HG03469 (cell line): ENCODE data around the gene FGF19.
"Not testable (repeated sequence)": the region's sequence is repeated elsewhere in the genome, so short reads cannot be mapped to it uniquely, and the experiment has no call there.

ENCODE experiments used
- ATAC-seq: cut with Tn5 transposase; IDR thresholded peaks from one replicate; pipeline ENCODE4 v1.9.1; 2021; ENCODE audit warnings: mild to moderate bottlenecking, moderate library complexity, moderate number of reproducible peaks; ENCODE audit not compliant: unreplicated experiment

The FGF19 gene

DNA sequence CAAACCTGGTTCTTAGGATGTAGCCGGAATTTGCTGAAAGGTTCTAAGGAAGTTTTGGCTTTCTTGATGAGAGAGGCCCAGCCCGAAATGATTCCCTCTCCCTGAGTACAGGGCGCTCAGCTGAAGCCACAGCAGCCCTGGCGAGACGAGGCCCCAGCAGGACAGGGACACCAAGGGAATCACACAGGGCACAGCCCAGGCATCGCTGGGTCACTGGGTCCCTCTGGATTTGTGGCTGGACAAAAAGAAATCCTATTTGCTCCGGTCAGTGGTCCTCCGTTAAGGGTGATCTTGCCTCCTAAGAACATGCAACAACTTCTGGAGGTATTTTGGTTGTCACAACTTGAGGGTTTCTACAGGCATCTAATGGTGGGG is 6.4 kb downstream of the FGF19 start:
- ATAC-seq = no peak

DNA sequence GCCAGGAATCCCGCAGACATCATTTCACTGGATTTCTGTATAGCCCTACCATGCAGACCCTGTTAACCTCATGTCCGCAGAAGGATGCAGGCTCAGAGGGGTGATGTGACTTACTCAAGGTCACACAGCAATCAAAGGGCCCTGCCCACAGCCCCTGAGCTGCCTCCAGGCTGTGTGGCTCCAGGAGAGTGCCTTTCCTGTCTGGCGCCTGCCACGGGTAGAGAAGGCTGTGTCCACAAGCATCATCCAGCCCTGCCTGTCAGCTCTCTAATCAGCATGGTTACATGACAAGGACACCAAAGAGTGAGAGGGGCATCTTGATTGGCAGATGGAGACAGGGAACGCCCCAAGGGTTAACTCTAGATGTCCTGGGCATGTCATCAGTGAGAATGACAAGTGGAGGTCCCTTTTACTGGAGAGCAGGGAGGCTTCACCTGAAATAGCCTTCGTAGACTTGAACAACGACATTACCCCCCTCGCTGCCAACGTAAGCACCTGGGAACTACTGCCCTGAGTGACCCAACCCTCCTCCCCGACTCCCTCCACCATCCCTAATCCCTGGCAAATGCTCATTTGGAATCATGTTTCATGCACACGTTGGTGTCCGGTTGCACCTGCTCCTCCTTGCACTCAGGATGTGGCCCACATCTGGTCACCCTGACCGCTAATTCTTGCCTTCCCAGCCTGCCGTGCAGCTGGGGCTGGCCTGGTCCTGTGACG is 6.9 kb downstream of the FGF19 start:
- no peak for ATAC-seq

DNA sequence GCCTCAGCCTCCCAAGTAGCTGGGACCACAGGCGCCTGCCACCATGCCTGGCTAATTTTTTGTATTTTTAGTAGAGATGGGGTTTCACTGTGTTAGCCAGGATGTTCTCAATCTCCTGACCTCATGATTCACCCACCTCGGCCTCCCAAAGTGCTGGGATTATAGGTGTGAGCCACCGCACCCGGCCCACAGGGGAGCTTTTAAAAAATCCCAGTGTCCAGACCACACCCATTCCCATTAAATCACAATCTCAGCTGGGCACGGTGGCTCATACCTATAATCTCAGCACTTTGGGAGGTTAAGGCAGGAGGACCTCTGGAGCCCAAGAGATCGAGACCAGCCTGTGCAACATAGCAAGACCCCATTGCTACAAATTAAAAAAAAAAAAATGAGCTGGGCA is 7.8 kb downstream of the FGF19 start:
- not testable (repeated sequence) for ATAC-seq

DNA sequence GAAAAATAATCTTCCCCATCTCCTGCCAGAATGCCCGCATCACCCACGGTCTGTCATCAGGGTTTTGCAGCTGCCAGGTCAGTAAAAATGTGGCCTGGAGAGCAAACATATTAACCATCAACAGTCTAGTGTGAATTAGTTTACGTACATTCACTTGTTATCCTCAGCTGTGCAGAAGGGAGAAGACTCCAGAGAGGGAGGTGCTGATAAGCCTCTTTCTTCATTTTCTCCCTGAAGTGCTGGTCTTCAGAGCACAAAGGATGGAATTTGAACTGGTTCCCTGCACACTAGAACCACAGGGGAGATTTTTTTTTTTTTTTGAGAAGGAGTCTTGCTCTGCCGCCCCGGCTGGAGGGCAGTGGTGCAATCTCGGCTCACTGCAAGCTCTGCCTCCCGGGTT is 8.2 kb downstream of the FGF19 start:
- ATAC-seq = no peak

DNA sequence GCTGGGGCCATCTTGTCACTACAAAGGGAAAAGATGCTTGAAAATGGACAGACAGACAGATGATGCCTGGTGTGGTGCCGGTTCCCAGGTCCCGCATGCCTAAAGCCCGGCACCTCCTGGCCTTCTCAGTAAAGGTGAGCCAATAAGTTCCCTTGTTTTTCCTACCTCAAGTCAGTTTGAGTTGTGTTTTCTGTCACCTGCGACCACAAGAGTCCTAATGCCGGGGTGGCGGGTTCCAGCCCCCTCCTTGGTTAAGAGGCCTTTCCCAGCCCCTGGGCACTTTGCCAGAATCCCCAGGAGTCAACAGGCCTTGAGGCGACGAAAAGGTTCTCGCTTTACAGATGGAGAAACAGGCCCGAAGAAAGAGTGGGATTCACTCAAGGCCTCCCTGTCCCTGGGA is 9.0 kb downstream of the FGF19 start:
- ATAC-seq = no peak

DNA sequence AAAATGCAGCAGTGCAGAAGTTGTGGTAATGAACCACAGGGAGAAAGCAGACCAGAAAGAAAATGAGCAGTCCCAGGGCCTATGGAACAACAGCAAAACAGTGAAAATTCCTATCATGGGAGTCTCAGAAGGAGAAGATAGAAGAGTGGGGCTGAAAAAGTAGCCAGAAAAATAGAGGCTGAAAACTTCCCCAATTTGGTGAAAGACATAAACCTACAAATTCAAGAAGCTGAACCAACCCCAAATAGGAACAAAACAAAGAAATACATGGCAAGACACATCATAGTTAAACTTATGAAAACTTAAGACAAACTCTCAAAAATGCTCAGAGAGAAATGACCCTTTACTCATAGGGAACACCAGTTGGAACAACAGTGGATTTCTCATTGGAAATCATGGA is 11.4 kb downstream of the FGF19 start:
- ATAC-seq = no peak

DNA sequence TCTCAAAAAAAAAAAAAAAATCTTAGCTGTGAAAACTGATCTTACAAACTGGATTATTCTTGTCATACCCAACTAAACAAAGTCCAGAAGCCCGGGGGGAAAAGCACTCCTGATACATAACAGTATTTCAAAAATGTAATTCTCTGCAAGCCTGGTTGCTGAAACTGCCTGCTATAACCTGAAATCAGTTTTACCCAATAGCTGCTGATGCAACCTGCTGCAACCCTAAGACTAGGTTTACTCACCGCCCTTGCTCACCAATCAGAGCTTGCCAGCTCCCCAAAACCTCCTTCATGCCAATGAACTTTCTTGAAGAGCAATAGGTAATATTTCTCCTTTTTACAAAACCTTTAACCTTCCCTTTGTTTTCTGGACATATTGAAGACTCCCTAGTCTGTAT is 12.4 kb downstream of the FGF19 start:
- no peak for ATAC-seq

DNA sequence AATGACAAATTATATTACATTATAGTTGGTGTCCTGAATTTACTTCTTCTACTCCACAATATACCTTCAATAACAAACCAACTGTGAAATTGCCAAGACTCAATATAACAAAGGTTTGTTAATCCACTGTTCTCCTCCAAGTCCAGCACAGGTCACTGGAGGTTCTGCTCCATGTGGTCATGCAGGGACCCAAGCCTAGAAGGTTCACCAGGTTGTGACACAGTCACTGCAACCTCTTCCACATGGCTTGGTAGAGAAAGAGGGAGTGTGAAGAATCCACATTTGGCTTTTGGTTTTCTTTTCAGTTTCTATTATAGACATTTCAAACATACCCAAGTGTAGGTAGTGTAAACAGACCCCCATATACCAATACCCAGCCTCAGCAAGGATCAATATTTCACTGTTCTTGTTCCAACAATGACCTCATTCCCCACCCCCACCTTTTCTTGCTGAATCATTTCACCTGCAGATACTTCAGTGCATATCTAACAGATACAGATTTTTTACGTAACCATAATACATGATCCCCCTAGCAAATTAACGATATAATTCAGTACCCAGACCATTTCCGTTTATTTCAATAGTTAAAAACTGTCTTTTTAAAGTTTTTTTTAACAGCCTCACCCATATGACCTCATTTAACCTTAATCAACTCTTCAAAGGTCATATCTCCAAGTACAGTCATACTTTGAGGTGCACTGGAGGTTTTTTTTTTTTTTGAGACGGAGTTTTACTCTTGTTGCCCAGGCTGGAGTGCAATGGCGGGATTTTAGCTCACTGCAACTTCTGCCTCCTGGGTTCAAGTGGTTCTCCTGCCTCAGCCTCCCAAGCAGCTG is 14.1 kb downstream of the FGF19 start:
- ATAC-seq = no peak

DNA sequence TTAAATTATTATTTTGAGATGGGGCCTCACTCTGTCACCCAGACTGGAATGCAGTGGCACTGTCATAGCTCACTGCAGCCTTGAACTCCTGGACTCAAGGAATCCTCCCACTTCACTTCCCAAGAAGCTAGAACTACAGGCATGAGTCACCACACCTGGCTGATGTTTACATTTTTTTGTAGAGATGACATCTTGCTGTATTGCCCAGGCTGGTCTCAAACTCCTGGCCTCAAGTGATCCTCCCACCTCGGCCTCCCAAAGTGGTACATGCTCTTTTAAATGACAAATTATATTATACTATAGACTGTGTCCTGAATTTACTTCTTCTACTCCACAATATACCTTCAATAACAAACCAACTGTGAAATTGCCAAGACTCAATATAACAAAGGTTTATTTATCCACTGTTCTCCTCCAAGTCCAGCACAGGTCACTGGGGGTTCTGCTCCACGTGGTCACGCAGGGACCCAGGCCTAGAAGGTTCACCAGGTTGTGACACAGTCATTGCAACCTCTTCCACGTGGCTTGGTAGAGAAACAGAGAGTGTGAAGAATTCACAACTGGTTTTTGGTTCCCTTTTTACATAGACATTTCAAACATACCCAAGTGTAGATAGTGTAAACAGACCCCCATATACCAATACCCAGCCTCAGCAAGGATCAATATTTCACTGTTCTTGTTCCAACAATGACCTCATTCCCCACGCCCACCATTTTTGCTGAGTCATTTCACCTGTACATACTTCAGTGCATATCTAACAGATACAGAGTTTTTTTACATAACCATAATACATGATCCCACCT is 15.7 kb downstream of the FGF19 start:
- not testable (repeated sequence) for ATAC-seq

DNA sequence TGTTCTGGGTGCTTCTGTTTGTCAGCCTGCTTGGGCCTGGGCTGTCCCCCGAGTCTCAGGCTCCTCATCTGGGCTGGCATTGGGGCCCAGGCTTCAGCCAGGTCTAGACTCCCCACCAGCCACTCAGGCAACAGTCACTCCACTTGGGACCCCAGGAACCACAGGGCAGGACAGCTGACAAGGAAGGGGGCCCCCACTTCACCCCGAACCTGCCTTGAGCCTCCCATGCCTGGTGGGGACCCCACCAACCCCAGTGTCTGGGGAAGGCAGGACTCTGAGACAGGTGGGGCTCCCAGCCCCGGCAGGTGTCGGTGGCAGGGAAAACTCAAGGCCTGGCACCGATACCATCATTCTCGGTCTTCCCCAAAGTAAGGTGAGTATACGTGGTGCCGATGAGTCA is 17.0 kb downstream of the FGF19 start:
- ATAC-seq = no peak

DNA sequence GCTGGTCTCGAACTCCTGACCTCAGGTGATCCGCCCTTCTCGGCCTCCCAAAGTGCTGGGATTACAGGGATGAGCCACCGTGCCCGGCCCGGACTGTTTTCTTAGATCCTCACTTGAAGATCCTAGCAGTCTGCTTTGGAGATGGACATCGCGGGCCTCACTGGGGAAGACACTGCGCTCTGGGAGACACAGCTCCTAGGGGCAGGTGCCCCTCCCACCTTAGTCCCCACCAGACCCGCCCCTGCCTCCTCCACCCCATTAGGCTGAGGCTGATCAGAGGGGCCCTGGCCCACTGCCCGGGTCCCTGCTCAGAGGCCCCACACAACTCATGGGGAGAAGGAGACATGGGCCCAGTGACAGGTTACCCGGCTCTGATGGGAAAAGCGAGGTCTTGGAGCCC is 17.4 kb downstream of the FGF19 start:
- ATAC-seq = no peak

DNA sequence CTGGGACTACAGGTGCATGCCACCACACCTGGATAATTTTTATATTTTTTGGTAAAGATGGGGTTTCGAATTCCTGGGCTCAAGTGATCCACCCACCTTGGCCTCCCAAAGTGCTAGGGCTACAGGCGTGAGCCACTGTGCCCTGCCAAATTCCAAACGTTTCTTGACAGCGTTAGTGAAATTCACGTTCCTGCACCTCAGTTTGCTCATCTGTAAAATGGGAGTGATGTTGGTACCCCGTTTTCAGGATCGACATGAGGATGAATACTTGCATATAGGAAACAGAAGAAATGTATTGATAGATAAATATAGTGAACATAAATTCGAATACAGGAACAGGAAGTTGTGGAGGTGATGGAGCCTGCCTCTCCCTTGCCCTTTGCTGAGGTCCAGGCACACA is 18.5 kb downstream of the FGF19 start:
- no peak for ATAC-seq

DNA sequence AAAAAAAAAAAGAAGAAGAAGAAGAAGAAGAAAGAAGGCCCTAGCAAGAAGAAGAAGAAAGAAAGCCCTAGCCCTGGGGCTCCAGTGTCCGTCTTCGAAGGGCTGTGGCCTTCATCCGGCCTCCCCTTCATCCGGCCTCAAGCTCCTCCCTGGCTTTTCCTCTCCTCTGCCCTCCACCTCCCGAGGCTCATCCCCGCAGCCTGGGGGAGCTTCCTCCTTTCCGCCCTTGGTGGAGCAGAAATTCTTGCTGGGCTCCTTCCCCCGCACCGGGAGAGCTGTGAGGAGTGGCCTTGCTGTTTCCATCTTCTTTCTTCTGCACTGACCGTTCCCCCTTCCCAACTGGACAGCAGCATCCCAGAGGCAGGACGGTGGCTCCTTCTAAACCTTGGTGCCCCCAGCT is 19.2 kb downstream of the FGF19 start:
- ATAC-seq = no peak

DNA sequence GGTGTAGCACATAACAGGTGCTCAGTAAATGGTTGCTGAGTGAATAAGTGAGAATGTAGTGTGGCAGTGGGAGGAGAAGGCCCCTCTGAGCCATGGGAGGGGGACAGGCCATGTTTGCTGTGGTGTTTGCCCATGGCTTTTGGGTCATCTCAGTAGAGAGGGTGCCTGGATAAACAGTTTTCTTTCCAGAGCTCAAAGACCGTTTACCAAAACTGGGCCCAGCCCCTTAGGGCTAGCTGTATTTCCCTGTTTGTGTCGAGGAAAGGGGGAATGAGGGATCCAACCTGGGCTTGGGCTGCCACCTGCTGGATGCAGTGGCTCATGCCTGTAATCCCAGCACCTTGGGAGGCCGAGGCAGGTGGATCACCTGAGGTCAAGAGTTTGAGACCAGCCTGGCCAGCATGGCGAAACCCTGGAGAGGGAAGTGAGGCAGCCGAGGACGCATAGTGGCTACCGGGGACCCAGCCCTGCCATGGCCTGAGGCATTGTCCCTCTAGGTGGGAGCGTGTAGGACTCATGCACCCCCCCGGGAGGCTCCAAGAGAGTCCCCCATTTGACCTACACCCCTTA is 20.0 kb downstream of the FGF19 start:
- no peak for ATAC-seq

DNA sequence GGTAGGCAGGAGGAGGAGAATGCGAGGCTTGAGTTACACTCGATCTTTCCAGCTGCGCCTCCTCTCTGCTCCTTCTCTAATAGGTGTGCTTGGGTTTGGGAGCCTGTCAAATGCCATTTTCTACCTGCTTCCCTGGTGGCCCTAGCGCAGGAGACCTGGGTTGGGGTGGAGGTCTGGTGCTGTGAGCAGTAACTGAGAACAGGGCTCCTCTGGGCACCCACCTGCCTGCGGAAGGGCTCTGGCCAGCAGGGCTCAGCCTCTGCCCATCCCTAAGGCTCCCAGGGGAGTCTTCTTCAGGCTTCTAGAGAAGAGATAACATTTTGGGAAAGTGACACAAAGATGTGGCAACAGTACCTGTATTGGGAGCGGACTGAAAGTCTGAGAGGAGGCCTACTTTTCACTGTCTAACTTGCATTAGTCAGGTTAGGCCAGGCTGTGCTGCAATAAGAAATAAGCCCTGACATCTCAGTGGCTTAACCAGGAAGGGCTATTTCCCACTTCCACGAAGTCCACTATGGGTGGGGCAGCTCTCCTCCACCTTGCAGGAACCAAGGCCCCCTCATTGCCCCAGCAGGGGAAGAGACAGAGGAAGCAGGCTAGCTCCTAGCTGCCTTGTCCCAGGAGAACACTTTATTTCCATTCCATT is 21.0 kb downstream of the FGF19 start:
- no peak for ATAC-seq

DNA sequence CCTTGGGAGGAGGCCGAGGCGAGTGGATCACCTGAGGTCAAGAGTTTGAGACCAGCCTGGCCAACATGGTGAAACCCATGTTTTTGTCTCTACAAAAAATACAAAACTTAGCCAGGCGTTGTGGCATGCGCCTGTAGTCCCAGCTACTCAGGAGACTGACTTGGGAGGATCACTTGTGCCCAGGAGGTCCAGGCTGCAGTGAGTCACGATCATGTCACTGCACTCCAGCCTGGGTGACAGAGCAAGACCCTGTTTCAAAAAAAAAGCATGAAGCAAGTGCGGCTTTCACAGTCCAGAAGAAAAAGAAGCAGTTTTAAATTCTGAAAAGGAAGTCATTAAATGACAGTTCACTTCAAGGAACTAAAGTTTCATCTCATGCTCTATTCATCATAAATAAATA is 21.6 kb downstream of the FGF19 start:
- ATAC-seq = no peak

DNA sequence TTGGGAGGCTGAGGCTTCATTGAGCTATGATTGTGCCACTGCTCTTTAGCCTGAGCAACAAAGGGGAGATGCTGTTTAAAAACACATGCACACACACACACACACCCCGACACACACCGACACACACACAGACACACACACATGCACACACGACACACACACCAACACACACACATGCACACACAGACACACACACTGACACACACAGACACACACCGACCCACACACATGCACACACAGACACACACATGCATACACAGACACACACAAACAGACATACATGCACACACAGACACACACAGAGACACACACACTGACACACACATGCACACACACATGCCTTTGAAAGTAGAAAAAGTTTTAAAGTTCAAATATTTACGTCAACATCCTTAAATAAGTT is 23.1 kb downstream of the FGF19 start:
- ATAC-seq = no peak

DNA sequence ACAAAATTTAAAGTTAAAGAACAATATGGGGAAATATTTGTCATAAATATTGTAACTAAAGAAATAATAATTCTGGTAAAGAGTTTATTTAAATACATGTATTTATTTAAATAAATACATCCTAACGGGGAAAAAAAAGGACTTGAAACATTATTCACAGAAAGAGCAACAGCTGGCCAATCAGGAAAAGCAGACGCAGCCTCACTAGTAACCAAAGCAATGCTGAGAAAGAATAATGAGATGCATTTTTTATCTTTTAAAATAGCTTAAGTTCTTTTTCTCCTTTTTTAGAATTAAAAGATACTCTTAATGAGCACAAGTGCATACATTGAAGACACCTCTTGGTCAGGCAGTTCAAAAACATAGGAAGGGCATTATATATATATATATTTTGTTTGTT is 26.1 kb downstream of the FGF19 start:
- no peak for ATAC-seq

DNA sequence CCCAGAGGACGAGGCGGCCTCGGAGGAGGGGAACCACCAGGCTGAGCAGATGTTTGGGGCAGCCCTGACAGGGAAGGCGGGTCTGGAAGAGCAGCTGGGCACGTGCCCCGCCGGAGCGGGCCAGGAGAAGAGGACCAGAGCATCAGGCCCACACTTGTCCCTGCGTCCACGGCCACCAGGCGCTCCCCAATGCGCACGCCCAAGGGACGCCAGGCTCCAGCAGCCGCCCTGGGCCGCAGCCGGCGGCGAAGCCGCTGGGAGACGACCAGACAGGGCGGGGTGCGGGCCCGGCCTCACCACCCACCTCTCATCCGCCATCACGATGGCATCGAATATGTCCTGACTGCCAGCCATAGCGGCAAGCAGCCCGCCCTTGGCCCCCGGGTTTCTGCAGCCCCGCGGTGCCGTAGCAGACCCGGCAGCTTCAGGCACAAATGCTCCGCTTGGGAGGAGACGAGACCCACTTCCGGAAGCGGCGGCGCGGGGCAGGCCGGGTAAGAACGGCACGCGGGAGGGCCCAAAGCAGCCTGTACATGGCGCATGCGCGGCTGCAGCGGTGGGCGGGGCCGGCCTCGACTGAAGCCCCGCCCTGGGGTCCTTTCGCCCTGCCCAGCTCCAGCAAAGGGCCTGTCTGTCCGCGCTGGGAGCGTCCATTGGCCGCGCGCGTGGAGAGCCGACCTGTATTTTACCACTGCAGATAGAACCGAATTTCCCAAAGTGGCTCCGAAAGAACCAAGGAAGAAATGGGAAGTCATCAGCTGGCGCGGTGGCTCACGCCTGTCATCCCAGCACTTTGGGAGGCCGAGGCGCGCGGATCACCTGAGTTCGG is 28.7 kb downstream of the FGF19 start, which contains the start of gene LTO1:
Gene LTO1, minus strand, starts transcription at position 468 of the 829 bp plus-strand sequence. Its CDS starts 114 bp downstream, at position 354.
- no peak for ATAC-seq
